H9 (cell line): Measurements from ENCODE around the gene NPHP4. TPM values are rescaled to one million over a fixed set of nuclear protein-coding genes. Genes with fewer than 3 reads are reported as not detected.

Source experiments
- DNase-seq: peaks from one replicate; pipeline ENCODE4 v3.0.0-alpha.2; 2017
- H2AFZ ChIP-seq: one replicate; pipeline ENCODE4 v1.6.1; 2013; ENCODE audit warnings: mild to moderate bottlenecking, low read length, control low read depth, moderate library complexity
- H2AK5ac ChIP-seq: 2 replicates; pipeline ENCODE4 v1.6.1; 2013; ENCODE audit warnings: low read length, control low read depth, mixed read lengths; ENCODE audit not compliant: insufficient read length
- H2BK120ac ChIP-seq: one replicate; pipeline ENCODE4 v1.6.1; 2013; ENCODE audit warnings: low read depth, mild to moderate bottlenecking, low read length, control low read depth, inconsistent platforms; ENCODE audit not compliant: poor library complexity, severe bottlenecking
- H2BK12ac ChIP-seq: 2 replicates; pipeline ENCODE4 v1.6.1; 2013; ENCODE audit warnings: low read length, control low read depth, mixed read lengths, low read depth; ENCODE audit not compliant: insufficient read length
- H2BK15ac ChIP-seq: 2 replicates; pipeline ENCODE4 v1.6.1; 2013; ENCODE audit warnings: low read depth, low read length, control low read depth
- H2BK20ac ChIP-seq: one replicate; pipeline ENCODE4 v1.6.1; 2013; ENCODE audit warnings: low read depth, mild to moderate bottlenecking, low read length, control low read depth, inconsistent platforms; ENCODE audit not compliant: poor library complexity, severe bottlenecking
- H2BK5ac ChIP-seq: 2 replicates; pipeline ENCODE4 v1.6.1; 2013; ENCODE audit warnings: low read length, control low read depth, mixed read lengths; ENCODE audit not compliant: insufficient read length
- H3K14ac ChIP-seq: 2 replicates; pipeline ENCODE4 v1.6.1; 2013; ENCODE audit warnings: low read length, control low read depth; ENCODE audit not compliant: insufficient read depth
- H3K18ac ChIP-seq: 2 replicates; pipeline ENCODE4 v1.6.1; 2013; ENCODE audit warnings: low read depth, mild to moderate bottlenecking, mixed read lengths, low read length, control low read depth; ENCODE audit not compliant: insufficient read length
- H3K23ac ChIP-seq: 2 replicates; pipeline ENCODE4 v1.6.1; 2013; ENCODE audit warnings: low read length, control low read depth, mixed read lengths, low read depth; ENCODE audit not compliant: insufficient read length
- H3K23me2 ChIP-seq: 2 replicates; pipeline ENCODE4 v1.6.1; 2013; ENCODE audit warnings: low read depth, mild to moderate bottlenecking, mixed read lengths, low read length, control low read depth; ENCODE audit not compliant: insufficient read length, poor library complexity, severe bottlenecking
- H3K27ac ChIP-seq: 2 replicates; pipeline ENCODE4 v1.5.1; 2013; ENCODE audit warnings: low read length, control low read depth, mixed read lengths, low read depth; ENCODE audit not compliant: insufficient read length
- H3K27me3 ChIP-seq: 2 replicates; pipeline ENCODE4 v1.6.1; 2013; ENCODE audit warnings: low read length, control low read depth, inconsistent platforms; ENCODE audit not compliant: insufficient read depth
- H3K4ac ChIP-seq: 2 replicates; pipeline ENCODE4 v1.6.1; 2013; ENCODE audit warnings: low read depth, mild to moderate bottlenecking, control low read depth, inconsistent platforms, low read length, moderate library complexity
- H3K4me1 ChIP-seq: 2 replicates; pipeline ENCODE4 v1.6.1; 2013; ENCODE audit warnings: low read length, control low read depth, inconsistent platforms; ENCODE audit not compliant: insufficient read depth
- H3K4me2 ChIP-seq: 2 replicates; pipeline ENCODE4 v1.6.1; 2013; ENCODE audit warnings: low read length, control low read depth, mixed read lengths; ENCODE audit not compliant: insufficient read length, insufficient read depth
- H3K56ac ChIP-seq: 2 replicates; pipeline ENCODE4 v1.6.1; 2013; ENCODE audit warnings: low read depth, mild to moderate bottlenecking, mixed read lengths, low read length, control low read depth; ENCODE audit not compliant: insufficient read length
- H3K79me1 ChIP-seq: 2 replicates; pipeline ENCODE4 v1.6.1; 2013; ENCODE audit warnings: low read depth, mild to moderate bottlenecking, moderate library complexity, low read length, control low read depth, inconsistent platforms; ENCODE audit not compliant: insufficient read depth, poor library complexity, severe bottlenecking
- H3K79me2 ChIP-seq: 2 replicates; pipeline ENCODE4 v1.6.1; 2013; ENCODE audit warnings: low read length, control low read depth, inconsistent platforms; ENCODE audit not compliant: insufficient read depth
- H3K9ac ChIP-seq: 2 replicates; pipeline ENCODE4 v1.6.1; 2013; ENCODE audit warnings: low read length, control low read depth, mixed read lengths; ENCODE audit not compliant: insufficient read length; ENCODE audit errors: extremely low read depth
- H3K9me3 ChIP-seq: one replicate; pipeline ENCODE4 v1.6.1; 2013; ENCODE audit warnings: low read depth, low read length, inconsistent platforms; ENCODE audit not compliant: control insufficient read depth
- H3T11ph ChIP-seq: one replicate; pipeline ENCODE4 v1.6.1; 2013; ENCODE audit warnings: mild to moderate bottlenecking, low read length, control low read depth, inconsistent platforms
- H4K20me1 ChIP-seq: one replicate; pipeline ENCODE4 v1.6.1; 2013; ENCODE audit not compliant: control insufficient read depth, insufficient read length, insufficient read depth
- H4K5ac ChIP-seq: 2 replicates; pipeline ENCODE4 v1.6.1; 2013; ENCODE audit warnings: low read depth, mild to moderate bottlenecking, mixed read lengths, low read length, control low read depth; ENCODE audit not compliant: insufficient read length
- H4K8ac ChIP-seq: replicated peaks from 2 replicates; pipeline ENCODE4 v1.6.1; 2013; ENCODE audit warnings: low read length, control low read depth, mixed read lengths, low read depth; ENCODE audit not compliant: insufficient read length
- H4K91ac ChIP-seq: 2 replicates; pipeline ENCODE4 v1.6.1; 2013; ENCODE audit warnings: low read depth, mild to moderate bottlenecking, moderate library complexity, mixed read lengths, low read length, control low read depth; ENCODE audit not compliant: insufficient read length
- H3K27ac Mint-ChIP-seq, 3 experiments: 2 replicates in 2 of 3; 3 replicates in 1 of 3; pipeline ENCODE4 v1.8.0; 2020 to 2021; ENCODE audit warnings: mixed read lengths in 3 of 3, mild to moderate bottlenecking in 1 of 3, moderate library complexity in 1 of 3
- H3K27me3 Mint-ChIP-seq: 2 replicates; pipeline ENCODE4 v1.8.0; 2021; ENCODE audit warnings: low read depth, mild to moderate bottlenecking, moderate library complexity, mixed read lengths
- H3K36me3 Mint-ChIP-seq, 3 experiments: 2 replicates in 2 of 3; 3 replicates in 1 of 3; pipeline ENCODE4 v1.8.0; 2020 to 2021; ENCODE audit warnings: low read depth in 3 of 3, mixed read lengths in 3 of 3; ENCODE audit not compliant: insufficient read depth in 1 of 3
- H3K4me1 Mint-ChIP-seq, 2 experiments: 2 replicates each; pipeline ENCODE4 v1.8.0; 2020; ENCODE audit warnings: mixed read lengths in 2 of 2
- H3K4me3 Mint-ChIP-seq, 2 experiments: 2 replicates in 1 of 2; 3 replicates in 1 of 2; pipeline ENCODE4 v1.8.0; 2020 to 2021; ENCODE audit warnings: mild to moderate bottlenecking in 2 of 2, mixed read lengths in 2 of 2, moderate library complexity in 1 of 2
- H3K9me3 Mint-ChIP-seq, 2 experiments: 2 replicates in 1 of 2; 3 replicates in 1 of 2; pipeline ENCODE4 v1.8.0; 2020; ENCODE audit warnings: mild to moderate bottlenecking in 2 of 2, mixed read lengths in 2 of 2, moderate library complexity in 1 of 2
- CTCF ChIP-seq: fragments of 200-600 bp; sonication (generic); conservative IDR thresholded peaks from 3 replicates; pipeline ENCODE4 v1.8.0; 2021; ENCODE audit warnings: antibody characterized with exemption, mild to moderate bottlenecking
- WGBS: extraction: QIAGEN DNeasy Blood & Tissue Kit; methylation state at CpG from one replicate; pipeline ENCODE4 v1.1.7; 2013; ENCODE audit warnings: missing lambda C conversion rate, low lambda C conversion rate, mixed read lengths; ENCODE audit not compliant: insufficient read length; ENCODE audit errors: extremely low coverage; 5-methylcytosine and 5-hydroxymethylcytosine counted together
- total RNA-seq: library from RNA; stranded (reverse); gene quantifications from 2 replicates; pipeline ENCODE4 v1.2.1, GENCODE V29; 2021

Gene NPHP4
- total RNA-seq, 1 experiment from 2014 or later, result 17.6 TPM

- no peak overlapping the region for H2BK12ac ChIP-seq
- no peak overlapping the region for H3K18ac ChIP-seq
- no peak overlapping the region for H2BK120ac ChIP-seq
- H3K56ac ChIP-seq, result no peak overlapping the region
- H2AK5ac ChIP-seq, result no peak overlapping the region
- H2BK5ac ChIP-seq, result no peak overlapping the region
- no peak overlapping the region for H3K9ac ChIP-seq
- no CpG with 5 or more reads among the region's 26 CpGs for WGBS
- no peak overlapping the region for H4K91ac ChIP-seq
- no peaks in the 10 kb centered on the region for H3K9me3 ChIP-seq
- no peak overlapping the region for H3K4ac ChIP-seq
- H3K23ac ChIP-seq, result no peak overlapping the region
- DNase-seq, result peak; percentile 28
- no peak overlapping the region for H3T11ph ChIP-seq
- H2BK20ac ChIP-seq, result no peak overlapping the region
- TF ChIP-seq CTCF, result no peak
- H3K27ac ChIP-seq, result no peak overlapping the region
- H3K4me2 ChIP-seq, result no peak overlapping the region
- H3K79me1 ChIP-seq, result no peaks in the 10 kb centered on the region
- no peak overlapping the region for H2AFZ ChIP-seq
- H3K27me3 ChIP-seq, result no peaks in the 10 kb centered on the region
- Mint-ChIP-seq H3K4me3 (no peak overlapping the region), H3K36me3 (peaks cover 10 to 23% (median 22%) of the 10 kb centered on the region in 3 experiments), H3K27me3 (peaks cover 3% of the 10 kb centered on the region), H3K4me1 (peaks cover 14 to 18% of the 10 kb centered on the region in 2 experiments), H3K27ac (peak overlapping the region in 1 of 3 experiments; percentile 1; a peak in 1 of 7 replicates), H3K9me3 (peaks cover 8 to 11% of the 10 kb centered on the region in 2 experiments)
- H4K8ac ChIP-seq, result no peak overlapping the region
- no peak overlapping the region for H3K14ac ChIP-seq
- H3K4me1 ChIP-seq, result no peaks in the 10 kb centered on the region; the same call in 1 of the 2 replicates
- H3K79me2 ChIP-seq, result no peaks in the 10 kb centered on the region
- no peak overlapping the region for H4K5ac ChIP-seq
- no peak overlapping the region for H2BK15ac ChIP-seq
- H4K20me1 ChIP-seq, result no peaks in the 10 kb centered on the region
- H3K23me2 ChIP-seq, result no peaks in the 10 kb centered on the region
Measured at GRCh38 chr1:5977494-5978444, 14.5 kb downstream of the NPHP4 start.
